Glutamatergic neuron (in vitro differentiated cells): ENCODE data around the gene HIF3A. TPM values are rescaled to one million over a fixed set of nuclear protein-coding genes. Genes with fewer than 3 reads are reported as not detected.
A peak's percentile ranks its signal among the peaks of the same experiment; 100 is the strongest.
"Not testable (repeated sequence)": the region's sequence is repeated elsewhere in the genome, so short reads cannot be mapped to it uniquely, and the experiment has no call there.

ENCODE experiments used
- DNase-seq: peaks from one replicate; pipeline ENCODE4 v3.0.0; 2022
- H3K27ac Mint-ChIP-seq: one replicate; pipeline ENCODE4 v1.8.0; 2020; ENCODE audit warnings: mild to moderate bottlenecking, mixed read lengths, inconsistent platforms; ENCODE audit not compliant: unreplicated experiment
- H3K27me3 Mint-ChIP-seq: one replicate; pipeline ENCODE4 v1.8.0; 2020; ENCODE audit warnings: mild to moderate bottlenecking, moderate library complexity, mixed read lengths, inconsistent platforms; ENCODE audit not compliant: unreplicated experiment
- H3K36me3 Mint-ChIP-seq: one replicate; pipeline ENCODE4 v1.8.0; 2020; ENCODE audit warnings: mild to moderate bottlenecking, mixed read lengths, inconsistent platforms; ENCODE audit not compliant: unreplicated experiment
- H3K4me1 Mint-ChIP-seq: one replicate; pipeline ENCODE4 v1.8.0; 2020; ENCODE audit warnings: mild to moderate bottlenecking, low read depth, mixed read lengths, inconsistent platforms; ENCODE audit not compliant: unreplicated experiment
- H3K4me3 Mint-ChIP-seq: one replicate; pipeline ENCODE4 v1.8.0; 2020; ENCODE audit warnings: mild to moderate bottlenecking, mixed read lengths, inconsistent platforms; ENCODE audit not compliant: unreplicated experiment
- H3K9me3 Mint-ChIP-seq: one replicate; pipeline ENCODE4 v1.8.0; 2020; ENCODE audit warnings: mild to moderate bottlenecking, moderate library complexity, mixed read lengths, inconsistent platforms; ENCODE audit not compliant: unreplicated experiment
- total RNA-seq: library from RNA; stranded (reverse); fragmentation: NEBNext Ultra II Directional; extraction: Animal tissue kit (Norgen Biotek cat#: 25700); gene quantifications from one replicate; pipeline ENCODE4 v1.2.1, GENCODE V29; 2021; ENCODE audit not compliant: unreplicated experiment
- TF ChIP-seq, protein P1 (sequence below): fragments of 200-600 bp; sonication (generic); IDR thresholded peaks from one replicate; pipeline ENCODE4 v1.5.0; 2021; ENCODE audit not compliant: partially characterized antibody, unreplicated experiment

Gene HIF3A
- total RNA-seq, 1 donor from 2014 or later: 4.4 TPM

DNA sequence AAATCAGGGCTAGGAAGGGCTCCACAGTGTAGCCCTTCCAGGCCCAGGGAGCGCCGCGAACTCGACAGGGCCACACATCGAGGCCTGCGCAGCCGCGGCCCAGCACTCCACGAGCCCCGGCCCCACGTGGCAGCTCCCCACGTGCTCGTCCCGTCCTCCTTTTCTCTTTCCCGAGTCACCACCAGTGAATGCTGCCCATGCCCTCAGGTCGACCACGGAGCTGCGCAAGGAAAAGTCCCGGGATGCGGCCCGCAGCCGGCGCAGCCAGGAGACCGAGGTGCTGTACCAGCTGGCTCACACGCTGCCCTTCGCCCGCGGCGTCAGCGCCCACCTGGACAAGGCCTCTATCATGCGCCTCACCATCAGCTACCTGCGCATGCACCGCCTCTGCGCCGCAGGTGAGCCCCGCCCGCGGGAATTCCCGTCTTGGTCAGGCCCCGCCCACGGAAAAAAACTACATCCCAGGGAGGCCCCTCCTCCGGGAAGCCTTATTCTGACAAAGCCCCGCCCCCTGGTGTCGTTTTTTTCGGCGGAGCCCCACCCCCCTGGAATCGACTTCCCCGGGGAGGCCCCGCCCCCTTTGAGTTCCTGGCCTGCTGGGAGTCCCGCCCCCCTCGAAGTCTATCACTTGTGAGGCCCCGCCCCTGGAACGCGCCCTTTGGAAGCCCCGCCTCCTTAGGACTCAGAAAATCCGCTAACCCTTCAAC lies 7.0 kb downstream of the HIF3A start:
- TF ChIP-seq, protein P1, sequence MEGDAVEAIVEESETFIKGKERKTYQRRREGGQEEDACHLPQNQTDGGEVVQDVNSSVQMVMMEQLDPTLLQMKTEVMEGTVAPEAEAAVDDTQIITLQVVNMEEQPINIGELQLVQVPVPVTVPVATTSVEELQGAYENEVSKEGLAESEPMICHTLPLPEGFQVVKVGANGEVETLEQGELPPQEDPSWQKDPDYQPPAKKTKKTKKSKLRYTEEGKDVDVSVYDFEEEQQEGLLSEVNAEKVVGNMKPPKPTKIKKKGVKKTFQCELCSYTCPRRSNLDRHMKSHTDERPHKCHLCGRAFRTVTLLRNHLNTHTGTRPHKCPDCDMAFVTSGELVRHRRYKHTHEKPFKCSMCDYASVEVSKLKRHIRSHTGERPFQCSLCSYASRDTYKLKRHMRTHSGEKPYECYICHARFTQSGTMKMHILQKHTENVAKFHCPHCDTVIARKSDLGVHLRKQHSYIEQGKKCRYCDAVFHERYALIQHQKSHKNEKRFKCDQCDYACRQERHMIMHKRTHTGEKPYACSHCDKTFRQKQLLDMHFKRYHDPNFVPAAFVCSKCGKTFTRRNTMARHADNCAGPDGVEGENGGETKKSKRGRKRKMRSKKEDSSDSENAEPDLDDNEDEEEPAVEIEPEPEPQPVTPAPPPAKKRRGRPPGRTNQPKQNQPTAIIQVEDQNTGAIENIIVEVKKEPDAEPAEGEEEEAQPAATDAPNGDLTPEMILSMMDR: no peak
- H3K36me3 Mint-ChIP-seq: peaks cover 15% of the 10 kb centered on the region
- peak overlapping the region; percentile 78 for H3K4me3 Mint-ChIP-seq
- H3K27me3 Mint-ChIP-seq: peaks cover 6% of the 10 kb centered on the region
- no peak overlapping the region for H3K27ac Mint-ChIP-seq
- no peaks in the 10 kb centered on the region for H3K4me1 Mint-ChIP-seq
- peak; percentile 82 for DNase-seq
- peaks cover 5% of the 10 kb centered on the region for H3K9me3 Mint-ChIP-seq

DNA sequence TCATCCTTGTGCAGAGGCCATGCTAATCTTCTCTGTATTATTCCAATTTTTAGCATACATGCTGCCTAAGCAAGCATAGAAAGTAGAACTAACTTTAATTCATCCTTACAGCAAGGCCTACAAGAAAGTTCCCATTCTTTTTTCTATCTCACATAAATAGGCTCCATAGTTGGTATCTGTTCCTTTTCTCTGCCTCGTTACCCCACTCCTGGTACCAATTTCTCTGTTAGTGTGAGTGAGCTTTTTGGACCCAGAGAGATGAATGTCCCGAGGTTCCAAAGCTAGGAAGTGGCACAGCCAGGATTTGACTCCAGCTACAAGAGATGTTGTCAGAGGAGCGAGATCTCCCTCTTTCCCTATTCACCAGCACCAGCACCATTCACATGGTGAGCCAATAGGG lies 9.7 kb downstream of the HIF3A start:
- H3K4me3 Mint-ChIP-seq: no peak overlapping the region
- no peak overlapping the region for H3K27ac Mint-ChIP-seq
- TF ChIP-seq, protein P1: no peak
- peaks cover 18% of the 10 kb centered on the region for H3K36me3 Mint-ChIP-seq
- H3K4me1 Mint-ChIP-seq: no peaks in the 10 kb centered on the region
- H3K9me3 Mint-ChIP-seq: peaks cover 5% of the 10 kb centered on the region
- H3K27me3 Mint-ChIP-seq: peaks cover 11% of the 10 kb centered on the region
- DNase-seq: no peak

DNA sequence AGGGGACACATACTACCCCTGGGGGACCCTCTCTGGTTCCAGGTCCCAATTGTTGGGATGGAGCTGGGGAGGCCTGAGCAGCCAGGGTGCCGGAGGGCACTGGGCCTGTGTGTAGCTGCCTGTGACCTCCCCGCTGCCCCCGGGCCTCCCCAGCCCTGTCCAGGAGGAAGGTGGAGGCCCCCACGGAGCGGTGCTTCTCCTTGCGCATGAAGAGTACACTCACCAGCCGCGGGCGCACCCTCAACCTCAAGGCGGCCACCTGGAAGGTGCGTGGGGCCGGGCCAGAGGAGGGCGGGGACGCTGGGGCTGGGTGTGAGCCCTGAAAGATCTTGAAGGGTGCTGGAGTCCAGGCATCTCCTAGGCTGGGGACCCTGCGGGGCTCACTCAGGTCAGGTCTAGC lies 11.7 kb downstream of the HIF3A start:
- H3K4me1 Mint-ChIP-seq: no peaks in the 10 kb centered on the region
- peaks cover 11% of the 10 kb centered on the region for H3K27me3 Mint-ChIP-seq
- no peak overlapping the region for H3K27ac Mint-ChIP-seq
- no peak for DNase-seq
- H3K4me3 Mint-ChIP-seq: no peak overlapping the region
- TF ChIP-seq, protein P1: no peak
- H3K9me3 Mint-ChIP-seq: peaks cover 8% of the 10 kb centered on the region
- H3K36me3 Mint-ChIP-seq: peaks cover 18% of the 10 kb centered on the region

DNA sequence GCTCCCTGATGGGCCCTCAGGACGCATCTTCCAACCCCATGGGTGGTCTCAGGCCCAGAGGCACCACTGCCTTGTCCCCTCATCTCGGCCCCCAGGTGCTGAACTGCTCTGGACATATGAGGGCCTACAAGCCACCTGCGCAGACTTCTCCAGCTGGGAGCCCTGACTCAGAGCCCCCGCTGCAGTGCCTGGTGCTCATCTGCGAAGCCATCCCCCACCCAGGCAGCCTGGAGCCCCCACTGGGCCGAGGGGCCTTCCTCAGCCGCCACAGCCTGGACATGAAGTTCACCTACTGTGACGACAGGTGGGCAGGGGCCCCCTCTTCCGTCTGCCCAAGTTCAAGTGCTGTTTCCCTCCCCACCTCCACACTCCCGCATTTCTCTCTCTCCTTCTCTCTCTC lies 12.2 kb downstream of the HIF3A start:
- peaks cover 11% of the 10 kb centered on the region for H3K27me3 Mint-ChIP-seq

DNA sequence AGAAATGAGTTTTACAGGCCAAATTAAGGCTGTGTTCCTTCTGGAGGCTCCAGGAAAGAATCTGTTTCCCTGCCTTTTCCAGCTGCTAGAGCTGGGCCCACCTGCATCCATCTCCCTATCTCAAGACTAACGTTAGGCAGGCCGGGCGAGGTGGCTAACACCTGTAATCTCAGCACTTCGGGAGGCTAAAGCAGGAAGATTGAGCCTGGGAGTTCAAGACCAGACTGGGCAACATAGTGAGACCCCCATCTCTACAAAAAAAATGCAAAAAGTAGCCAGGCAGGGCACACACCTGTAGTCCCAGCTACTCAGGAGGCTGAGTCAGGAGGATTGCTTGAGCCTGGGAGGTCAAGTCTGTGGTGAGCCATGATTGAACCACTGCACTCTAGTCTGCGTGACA lies 14.6 kb downstream of the HIF3A start:
- H3K36me3 Mint-ChIP-seq: peaks cover 8% of the 10 kb centered on the region
- DNase-seq: no peak
- H3K9me3 Mint-ChIP-seq: peaks cover 3% of the 10 kb centered on the region
- no peak overlapping the region for H3K27ac Mint-ChIP-seq
- peaks cover 9% of the 10 kb centered on the region for H3K27me3 Mint-ChIP-seq
- H3K4me1 Mint-ChIP-seq: no peaks in the 10 kb centered on the region
- H3K4me3 Mint-ChIP-seq: no peak overlapping the region
- TF ChIP-seq, protein P1: no peak

More for the DNA sequence above, 12.2 kb downstream of the HIF3A start:
- Mint-ChIP-seq H3K4me1 (no peaks in the 10 kb centered on the region), H3K4me3 (no peak overlapping the region), H3K36me3 (peaks cover 18% of the 10 kb centered on the region), H3K27ac (no peak overlapping the region), H3K9me3 (peaks cover 8% of the 10 kb centered on the region)
- no peak for DNase-seq
- TF ChIP-seq, protein P1: no peak

DNA sequence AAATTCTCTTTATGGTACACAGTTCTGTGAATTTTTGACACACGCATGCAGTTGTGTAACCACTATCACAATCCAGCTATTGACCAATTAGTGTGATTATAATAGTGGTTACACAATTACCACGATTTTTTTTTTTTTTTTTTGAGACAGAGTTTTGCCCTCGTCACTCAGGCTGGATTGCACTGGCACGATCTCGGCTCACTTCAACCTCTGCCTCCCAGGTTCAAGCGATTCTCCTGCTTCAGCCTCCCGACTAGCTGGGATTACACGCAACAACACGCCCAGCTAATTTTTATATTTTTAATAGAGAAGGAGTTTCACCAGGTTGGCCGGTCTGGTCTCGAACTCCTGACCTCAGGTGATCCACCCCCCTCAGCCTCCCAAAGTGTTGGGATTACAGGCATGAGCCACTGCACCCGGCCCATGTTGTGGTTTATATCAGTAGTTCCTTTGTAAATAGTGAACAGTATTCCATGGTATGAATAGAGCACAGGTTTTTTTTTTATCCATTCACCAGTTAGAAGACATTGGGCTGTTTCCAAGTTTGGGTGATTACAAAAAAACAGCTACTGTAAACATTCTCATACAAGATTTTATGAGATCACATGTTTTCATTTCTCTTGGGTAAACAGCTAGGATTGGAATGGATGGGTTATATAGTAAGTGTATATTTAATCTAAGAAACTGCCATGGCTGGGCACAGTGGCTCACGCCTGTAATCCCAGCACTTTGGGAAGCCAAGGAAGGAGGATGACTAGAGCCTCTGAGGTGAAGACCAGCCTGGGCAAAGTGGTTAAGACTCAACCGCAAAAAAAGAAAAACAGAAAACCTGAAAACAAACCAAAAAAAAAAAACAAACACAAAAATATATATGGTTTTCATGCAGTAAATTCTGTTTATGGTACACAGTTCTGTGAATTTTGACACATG lies 17.0 kb downstream of the HIF3A start:
- H3K36me3 Mint-ChIP-seq, H3K4me3 Mint-ChIP-seq, H3K4me1 Mint-ChIP-seq, H3K9me3 Mint-ChIP-seq, H3K27me3 Mint-ChIP-seq, H3K27ac Mint-ChIP-seq, DNase-seq: not testable (repeated sequence)
